ENCODE measurements around the gene CDPF1.

Gene CDPF1

GRCh38 chr22:46250783-46251125, 661 bp upstream of the CDPF1 start:
- H3K4me3 ChIP-seq (ENCODE audit: low read depth, low read length): peak overlapping the region; percentile 97
- TF ChIP-seq CTCF (IDR thresholded peaks at IDR 0.05; ENCODE audit: low read depth, low read length, missing control alignments): no peak
- DNase-seq (ENCODE audit: low read depth): no peak

GRCh38 chr22:46247443-46247975, 2.6 kb downstream of the CDPF1 start:
- DNase-seq (ENCODE audit: low read depth): no peak
- H3K4me3 ChIP-seq (ENCODE audit: low read depth, low read length): no peak overlapping the region
- TF ChIP-seq CTCF (IDR thresholded peaks at IDR 0.05; ENCODE audit: low read depth, low read length, missing control alignments): no peak

- H3K4me3 ChIP-seq (ENCODE audit: low read depth, low read length): no peak overlapping the region
- DNase-seq (ENCODE audit: low read depth): no peak
- no peak for TF ChIP-seq CTCF (IDR thresholded peaks at IDR 0.05; ENCODE audit: low read depth, low read length, missing control alignments)
These were observed 3.9 kb downstream of the CDPF1 start for GRCh38 chr22:46246178-46246577.

GRCh38 chr22:46245511-46245910, 4.6 kb downstream of the CDPF1 start:
- H3K4me3 ChIP-seq (ENCODE audit: low read depth, low read length): no peak overlapping the region
- no peak for DNase-seq (ENCODE audit: low read depth)
- no peak for TF ChIP-seq CTCF (IDR thresholded peaks at IDR 0.05; ENCODE audit: low read depth, low read length, missing control alignments)

GRCh38 chr22:46244771-46245170, 5.3 kb downstream of the CDPF1 start:
- no peak for TF ChIP-seq CTCF (IDR thresholded peaks at IDR 0.05; ENCODE audit: low read depth, low read length, missing control alignments)
- H3K4me3 ChIP-seq (ENCODE audit: low read depth, low read length): no peak overlapping the region
- DNase-seq (ENCODE audit: low read depth): no peak

GRCh38 chr22:46242076-46242475, 8.0 kb downstream of the CDPF1 start:
- no peak overlapping the region for H3K4me3 ChIP-seq (ENCODE audit: low read depth, low read length)
- no peak for TF ChIP-seq CTCF (IDR thresholded peaks at IDR 0.05; ENCODE audit: low read depth, low read length, missing control alignments)
- DNase-seq (ENCODE audit: low read depth): no peak

- DNase-seq (ENCODE audit: low read depth): no peak
- no peak overlapping the region for H3K4me3 ChIP-seq (ENCODE audit: low read depth, low read length)
- TF ChIP-seq CTCF (IDR thresholded peaks at IDR 0.05; ENCODE audit: low read depth, low read length, missing control alignments): no peak
These were observed 8.6 kb downstream of the CDPF1 start for GRCh38 chr22:46241396-46242007.
